ENCODE measurements around the gene CRB2. TPM values are rescaled to one million over a fixed set of nuclear protein-coding genes. Genes with fewer than 3 reads are reported as not detected.

The CRB2 gene
- total and polyA plus RNA-seq, 2 of the 4 experiments (the other 2 are of a cell fraction), result not detected

GRCh38 chr9:123391946-123392345 is 35.9 kb downstream of the CRB2 start:
- Histone ChIP-seq H3K4ac (ENCODE audit: low read depth, low read length) (no peak overlapping the region), H3K9ac (ENCODE audit: low read depth, low read length) (no peak overlapping the region), H2BK120ac (ENCODE audit: low read depth, low read length) (no peak overlapping the region), H2BK15ac (ENCODE audit: low read depth, low read length) (no peak overlapping the region), H3K4me1 (ENCODE audit: control insufficient read depth, insufficient read depth, low read length) (no peaks in the 10 kb centered on the region), H2BK5ac (ENCODE audit: low read depth, low read length, poor library complexity, severe bottlenecking) (no peak overlapping the region), H3K79me1 (ENCODE audit: low read depth in 1 of 2, low read length in 2 of 2) (no peaks in the 10 kb centered on the region), H3K14ac (replicated peaks; ENCODE audit: low read depth, low read length) (no peak overlapping the region), H3K18ac (ENCODE audit: low read depth, low read length) (no peak overlapping the region), H4K8ac (ENCODE audit: low read depth in 2 of 2, low read length in 2 of 2) (no peak overlapping the region), H3K4me2 (ENCODE audit: low read depth, low read length) (no peak overlapping the region), H4K20me1 (ENCODE audit: insufficient read depth, low read length) (no peaks in the 10 kb centered on the region), H4K91ac (ENCODE audit: insufficient read depth, low read depth, low read length) (no peak overlapping the region), H4K5ac (ENCODE audit: low read depth, low read length) (no peak overlapping the region), H2BK20ac (ENCODE audit: low read depth, low read length) (no peak overlapping the region), H3K27me3 (ENCODE audit: control insufficient read depth, insufficient read depth, low read length) (peaks cover 2% of the 10 kb centered on the region; the same call in 1 of the 2 replicates), H3K23ac (ENCODE audit: low read depth, low read length) (no peak overlapping the region), H2AK9ac (replicated peaks; ENCODE audit: low read depth, low read length, poor library complexity) (no peak overlapping the region), H2AK5ac (ENCODE audit: low read depth, low read length) (no peak overlapping the region), H3K56ac (ENCODE audit: extremely low read depth, insufficient read depth, low read length) (no peak overlapping the region), H3K36me3 (ENCODE audit: control insufficient read depth, insufficient read depth, low read length) (no peaks in the 10 kb centered on the region), H3K27ac (ENCODE audit: insufficient read depth, low read length) (no peak overlapping the region), H2AFZ (replicated peaks; ENCODE audit: low read length, poor library complexity) (no peak overlapping the region), H3K9me3 (ENCODE audit: control insufficient read depth, insufficient read depth, low read length) (no peaks in the 10 kb centered on the region), H3K9me1 (ENCODE audit: insufficient read depth, low read length) (no peaks in the 10 kb centered on the region), H3K4me3 (ENCODE audit: insufficient read depth, low read depth, low read length) (no peak overlapping the region)
- intact Hi-C loops (cut with micrococcal nuclease) (no loop called here), dilution Hi-C loops (cut with HindIII; ENCODE audit: low sequenced_read_pairs, unreplicated experiment) (no loop called here), in situ Hi-C loops (cut with MboI; ENCODE audit: low sequenced_read_pairs) (no loop called here)
- no peak for ATAC-seq (ENCODE audit: low read depth)
- ChIA-PET POLR2A (ENCODE audit: unreplicated experiment) (no interaction called here), CTCF (no interaction called here)
- no TSS peak for BruUV-seq (replicated peaks)
- no peak for DNase-seq
- TF ChIP-seq ELK1 (IDR thresholded peaks at IDR 0.05; ENCODE audit: borderline replicate concordance, low read depth, low read length), result no peak
- 73% methylated on average over 20 of the region's 28 CpGs; no CpG with 5 or more reads in 1 of the 2 experiments for WGBS, 2 experiments (ENCODE audit: extremely low coverage in 2 of 2, insufficient read length in 1 of 2)

Measured in IMR-90 (cell line).